Liver (tissue), 9 donors: ENCODE results near the gene TUT4. TPM values are rescaled to one million over a fixed set of nuclear protein-coding genes. Genes with fewer than 3 reads are reported as not detected.

ENCODE experiments used
- DNase-seq: peaks from one replicate; pipeline ENCODE4 v3.0.0-alpha.2; 2017; ENCODE audit warnings: low spot score
- H3K27ac ChIP-seq, 2 donors: one replicate each; pipeline ENCODE4 v1.7.0; 2013; ENCODE audit warnings: inconsistent platforms in 2 of 2, low read length in 2 of 2, control low read depth in 1 of 2, low read depth in 1 of 2, mild to moderate bottlenecking in 1 of 2
- H3K27me3 ChIP-seq, 4 donors: one replicate each; pipeline versions ENCODE4 v1.6.1 to v1.7.0; 2013; ENCODE audit warnings: low read length in 3 of 4, inconsistent platforms in 1 of 4, mild to moderate bottlenecking in 1 of 4, moderate library complexity in 1 of 4; ENCODE audit not compliant: control insufficient read depth in 4 of 4, insufficient read depth in 4 of 4
- H3K36me3 ChIP-seq, 4 donors: one replicate each; pipeline versions ENCODE4 v1.6.1 to v1.7.0; 2013; ENCODE audit warnings: low read length in 3 of 4, mild to moderate bottlenecking in 3 of 4, low read depth in 1 of 4, moderate library complexity in 1 of 4; ENCODE audit not compliant: control insufficient read depth in 4 of 4, insufficient read depth in 3 of 4
- H3K4me1 ChIP-seq, 4 donors: one replicate each; pipeline versions ENCODE4 v1.6.1 to v1.7.0; 2013; ENCODE audit warnings: low read length in 3 of 4, mild to moderate bottlenecking in 3 of 4, moderate library complexity in 1 of 4; ENCODE audit not compliant: control insufficient read depth in 4 of 4, insufficient read depth in 4 of 4
- H3K4me3 ChIP-seq, 3 donors: one replicate each; pipeline versions ENCODE4 v1.6.1 to v1.7.0; 2013; ENCODE audit warnings: low read length in 3 of 3, control low read depth in 1 of 3, low read depth in 1 of 3, mild to moderate bottlenecking in 1 of 3
- H3K9ac ChIP-seq, 2 donors: one replicate each; pipeline ENCODE4 v1.7.0; 2013; ENCODE audit warnings: low read length in 2 of 2, mild to moderate bottlenecking in 2 of 2, moderate library complexity in 2 of 2, control low read depth in 1 of 2, low read depth in 1 of 2
- H3K9me3 ChIP-seq, 4 donors: one replicate each; pipeline versions ENCODE4 v1.6.1 to v1.7.0; 2013; ENCODE audit warnings: low read length in 3 of 4; ENCODE audit not compliant: control insufficient read depth in 4 of 4
- EGR1 ChIP-seq, 2 donors: IDR thresholded peaks; 2 replicates each; pipeline ENCODE4 v1.6.1; 2016 to 2018; ENCODE audit warnings: antibody characterized with exemption in 2 of 2, low read depth in 2 of 2
- FOXA1 ChIP-seq: IDR thresholded peaks from 2 replicates; pipeline ENCODE4 v1.6.1; 2016; ENCODE audit warnings: antibody characterized with exemption
- FOXA2 ChIP-seq: IDR thresholded peaks from 2 replicates; pipeline ENCODE4 v1.6.1; 2016; ENCODE audit warnings: antibody characterized with exemption
- GABPA ChIP-seq, 2 donors: IDR thresholded peaks in 1 of 2; conservative IDR thresholded peaks in 1 of 2; 2 replicates each; pipeline ENCODE4 v1.6.1; 2016; ENCODE audit warnings: antibody characterized with exemption in 2 of 2, mild to moderate bottlenecking in 1 of 2, moderate library complexity in 1 of 2
- HNF4A ChIP-seq, 2 donors: conservative IDR thresholded peaks; 2 replicates each; pipeline ENCODE4 v1.6.1; 2016; ENCODE audit warnings: antibody characterized with exemption in 2 of 2, mild to moderate bottlenecking in 2 of 2
- HNF4G ChIP-seq: IDR thresholded peaks from 2 replicates; pipeline ENCODE4 v1.6.1; 2016; ENCODE audit warnings: antibody characterized with exemption
- JUND ChIP-seq, 2 donors: IDR thresholded peaks; 2 replicates each; pipeline ENCODE4 v1.6.1; 2016; ENCODE audit warnings: antibody characterized with exemption in 2 of 2
- NR2F2 ChIP-seq: IDR thresholded peaks from 2 replicates; pipeline ENCODE4 v1.6.1; 2016; ENCODE audit warnings: antibody characterized with exemption
- RAD21 ChIP-seq, 2 donors: IDR thresholded peaks; 2 replicates each; pipeline ENCODE4 v1.6.1; 2016; ENCODE audit warnings: antibody characterized with exemption in 2 of 2, mild to moderate bottlenecking in 2 of 2
- RXRA ChIP-seq, 2 donors: IDR thresholded peaks; 2 replicates each; pipeline ENCODE4 v1.6.1; 2017 to 2018; ENCODE audit warnings: antibody characterized with exemption in 2 of 2, mild to moderate bottlenecking in 1 of 2
- SP1 ChIP-seq: IDR thresholded peaks from 2 replicates; pipeline ENCODE4 v1.6.1; 2018; ENCODE audit warnings: antibody characterized with exemption, mild to moderate bottlenecking
- TAF1 ChIP-seq: conservative IDR thresholded peaks from 2 replicates; pipeline ENCODE4 v1.6.1; 2016; ENCODE audit warnings: antibody characterized with exemption, mild to moderate bottlenecking
- YY1 ChIP-seq: IDR thresholded peaks from 2 replicates; pipeline ENCODE4 v1.6.1; 2016; ENCODE audit warnings: antibody characterized with exemption, mild to moderate bottlenecking
- WGBS: extraction: QIAGEN DNeasy Blood & Tissue Kit; methylation state at CpG from one replicate; pipeline ENCODE4 v1.1.7; 2013; 5-methylcytosine and 5-hydroxymethylcytosine counted together
- polyA plus RNA-seq, 2 donors: library from polyadenylated mRNA; stranded (reverse) in 1 of 2; unstranded in 1 of 2; fragments of 200-250 nt in 1 of 2; fragments of >200 nt in 1 of 2; fragmentation: Nextera tagmentation in 1 of 2; extraction: Ambion mirVana in 1 of 2; gene quantifications; one replicate each; pipeline versions ENCODE4 v1.2.1 to v1.2.3, GENCODE V29; 2013 to 2015
- total RNA-seq, 2 donors: library from RNA; depleted of rRNA; stranded (reverse); fragments of >200 nt; gene quantifications; one replicate each; pipeline ENCODE4 v1.2.3, GENCODE V29; 2014
- TF ChIP-seq, protein P1 (sequence below): IDR thresholded peaks from 2 replicates; pipeline ENCODE4 v1.6.1; 2016; ENCODE audit warnings: antibody characterized with exemption
- TF ChIP-seq, protein P2 (sequence below): IDR thresholded peaks from 2 replicates; pipeline ENCODE4 v1.6.1; 2016; ENCODE audit warnings: antibody characterized with exemption
- TF ChIP-seq, protein P3 (sequence below): IDR thresholded peaks from 2 replicates; pipeline ENCODE4 v1.6.1; 2016; ENCODE audit warnings: antibody characterized with exemption, mild to moderate bottlenecking
- TF ChIP-seq, protein P4 (sequence below): IDR thresholded peaks from 2 replicates; pipeline ENCODE4 v1.6.1; 2016; ENCODE audit warnings: antibody characterized with exemption
- TF ChIP-seq, protein P5 (sequence below): fragments of 150-350 bp; IDR thresholded peaks from 2 replicates; pipeline ENCODE4 v1.5.1; 2017; ENCODE audit warnings: improper control_type of control experiment, low read depth, low read length; ENCODE audit not compliant: missing input control
- donor health status: healthy.
- donor health status: healthy.
- donor health status: healthy.
- donor health status: healthy.
- donor health status: healthy.

The TUT4 gene
- total and polyA plus RNA-seq, 4 donors: 12.2 to 28.0 (median 24.0) TPM

DNA sequence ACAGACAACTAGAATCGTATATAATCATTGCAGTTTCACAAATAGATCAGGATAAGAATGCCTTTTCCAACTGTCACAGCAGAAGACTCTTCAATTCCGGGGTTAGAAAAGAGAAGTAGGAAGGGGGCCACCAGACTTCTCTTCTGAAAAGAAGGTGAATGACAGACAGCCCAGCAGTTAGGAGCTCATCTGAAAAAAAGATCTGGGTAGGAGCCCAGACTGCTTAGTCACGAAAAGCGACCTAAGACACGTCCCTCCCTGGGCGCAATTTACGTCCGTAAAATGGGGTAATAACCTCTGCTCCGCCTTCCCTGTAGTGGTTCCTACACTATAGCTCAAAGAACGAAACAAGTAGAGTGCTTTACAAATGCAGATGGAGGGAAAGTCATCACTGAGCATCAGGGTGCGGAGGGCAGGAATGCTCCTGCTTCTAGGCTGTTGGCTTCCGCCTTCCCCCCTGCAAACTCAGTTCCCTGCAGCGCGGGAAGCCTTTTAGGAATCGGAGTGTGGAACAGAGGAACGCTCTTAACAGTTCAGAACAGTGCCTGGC, 149.3 kb downstream of the TUT4 start:
- no peaks in the 10 kb centered on the region for H3K27me3 ChIP-seq
- peaks cover 0 to 13% (median 6%) of the 10 kb centered on the region in 4 donors for H3K36me3 ChIP-seq
- TF ChIP-seq NR2F2: no peak
- TF ChIP-seq, protein P1, sequence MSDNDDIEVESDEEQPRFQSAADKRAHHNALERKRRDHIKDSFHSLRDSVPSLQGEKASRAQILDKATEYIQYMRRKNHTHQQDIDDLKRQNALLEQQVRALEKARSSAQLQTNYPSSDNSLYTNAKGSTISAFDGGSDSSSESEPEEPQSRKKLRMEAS: no peak
- TF ChIP-seq YY1: no peak
- no peak for TF ChIP-seq SP1
- no peak for TF ChIP-seq HNF4A (conservative IDR thresholded peaks at IDR 0.05)
- TF ChIP-seq RXRA (IDR thresholded peaks at IDR 0.05): no peak
- no peak for TF ChIP-seq EGR1 (IDR thresholded peaks at IDR 0.05; ENCODE audit: low read depth in 2 of 2)
- TF ChIP-seq FOXA2: no peak
- no peak for TF ChIP-seq GABPA (IDR thresholded peaks at IDR 0.05 in 1 of 2, conservative IDR thresholded peaks at IDR 0.05 in 1 of 2)
- no peak for TF ChIP-seq TAF1
- no peak for TF ChIP-seq RAD21 (IDR thresholded peaks at IDR 0.05)
- peaks cover 3 to 27% (median 17%) of the 10 kb centered on the region in 4 donors for H3K4me1 ChIP-seq
- H3K9ac ChIP-seq: peak overlapping the region in 1 of 2 donors; percentile 60
- 2% methylated on average over 16 of the region's 16 CpGs for WGBS
- H3K4me3 ChIP-seq: peak overlapping the region; percentile 66 to 100 (median 89)
- peak; percentile 42 for DNase-seq
- H3K27ac ChIP-seq: peak overlapping the region; percentile 11 to 97
- no peaks in the 10 kb centered on the region for H3K9me3 ChIP-seq

DNA sequence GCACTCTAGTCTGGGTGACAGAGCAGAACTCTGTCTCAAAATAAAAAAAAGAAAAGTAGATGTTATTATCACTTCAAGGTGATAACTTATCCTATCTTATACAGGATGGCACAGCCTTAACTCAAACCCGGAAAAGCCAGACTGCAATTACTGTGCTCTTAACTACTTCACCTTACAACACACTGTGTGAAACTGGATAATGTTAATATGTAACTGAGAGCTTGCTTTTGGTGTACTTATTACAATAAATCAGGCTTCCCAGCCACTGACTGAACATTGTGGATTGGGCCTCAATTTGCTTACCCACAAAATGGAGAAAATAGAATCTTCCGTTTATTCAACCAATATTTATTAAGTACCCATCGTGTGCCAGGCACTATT, 150.0 kb downstream of the TUT4 start:
- Histone ChIP-seq H3K4me3 (no peak overlapping the region), H3K4me1 (peaks cover 3 to 27% (median 17%) of the 10 kb centered on the region in 4 donors), H3K36me3 (peaks cover 0 to 8% (median under 1%) of the 10 kb centered on the region in 4 donors), H3K27ac (no peak overlapping the region), H3K27me3 (no peaks in the 10 kb centered on the region), H3K9ac (no peak overlapping the region), H3K9me3 (no peaks in the 10 kb centered on the region)
- DNase-seq: no peak
- 33% methylated on average over 3 of the region's 3 CpGs for WGBS
- TF ChIP-seq GABPA (IDR thresholded peaks at IDR 0.05 in 1 of 2, conservative IDR thresholded peaks at IDR 0.05 in 1 of 2): no peak
- no peak for TF ChIP-seq FOXA2
- TF ChIP-seq NR2F2: no peak
- TF ChIP-seq, protein P1: no peak
- no peak for TF ChIP-seq RXRA (IDR thresholded peaks at IDR 0.05)
- peak; percentile 27 for TF ChIP-seq SP1

DNA sequence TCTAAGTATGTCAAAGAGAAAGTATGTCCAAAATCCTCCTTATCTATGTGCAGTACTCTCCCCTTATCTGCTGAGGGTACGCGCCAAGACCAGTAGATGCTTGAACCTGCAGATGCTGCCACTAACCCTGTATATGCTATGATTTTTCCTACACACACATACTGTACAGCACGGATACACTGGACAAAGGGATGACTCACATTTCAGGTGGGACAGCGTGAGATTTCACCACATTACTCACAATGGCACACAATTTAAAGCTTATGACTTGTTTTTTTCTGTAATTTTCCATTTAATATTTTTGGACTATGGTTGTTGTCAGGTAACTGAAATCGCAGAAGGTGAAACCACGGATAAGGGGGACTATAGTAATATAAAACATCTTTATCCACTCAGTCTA, 152.8 kb downstream of the TUT4 start:
- DNase-seq: no peak
- no peak overlapping the region for H3K27ac ChIP-seq
- WGBS: 97% methylated on average over 6 of the region's 6 CpGs
- H3K9me3 ChIP-seq: no peaks in the 10 kb centered on the region
- TF ChIP-seq FOXA2 (no peak), HNF4A (conservative IDR thresholded peaks at IDR 0.05) (no peak), FOXA1 (no peak), RXRA (IDR thresholded peaks at IDR 0.05) (no peak), EGR1 (IDR thresholded peaks at IDR 0.05; ENCODE audit: low read depth in 2 of 2) (no peak), NR2F2 (no peak), YY1 (no peak), JUND (IDR thresholded peaks at IDR 0.05) (no peak), HNF4G (no peak), GABPA (IDR thresholded peaks at IDR 0.05 in 1 of 2, conservative IDR thresholded peaks at IDR 0.05 in 1 of 2) (no peak), TAF1 (no peak), RAD21 (IDR thresholded peaks at IDR 0.05) (no peak), SP1 (no peak)
- TF ChIP-seq, protein P2, sequence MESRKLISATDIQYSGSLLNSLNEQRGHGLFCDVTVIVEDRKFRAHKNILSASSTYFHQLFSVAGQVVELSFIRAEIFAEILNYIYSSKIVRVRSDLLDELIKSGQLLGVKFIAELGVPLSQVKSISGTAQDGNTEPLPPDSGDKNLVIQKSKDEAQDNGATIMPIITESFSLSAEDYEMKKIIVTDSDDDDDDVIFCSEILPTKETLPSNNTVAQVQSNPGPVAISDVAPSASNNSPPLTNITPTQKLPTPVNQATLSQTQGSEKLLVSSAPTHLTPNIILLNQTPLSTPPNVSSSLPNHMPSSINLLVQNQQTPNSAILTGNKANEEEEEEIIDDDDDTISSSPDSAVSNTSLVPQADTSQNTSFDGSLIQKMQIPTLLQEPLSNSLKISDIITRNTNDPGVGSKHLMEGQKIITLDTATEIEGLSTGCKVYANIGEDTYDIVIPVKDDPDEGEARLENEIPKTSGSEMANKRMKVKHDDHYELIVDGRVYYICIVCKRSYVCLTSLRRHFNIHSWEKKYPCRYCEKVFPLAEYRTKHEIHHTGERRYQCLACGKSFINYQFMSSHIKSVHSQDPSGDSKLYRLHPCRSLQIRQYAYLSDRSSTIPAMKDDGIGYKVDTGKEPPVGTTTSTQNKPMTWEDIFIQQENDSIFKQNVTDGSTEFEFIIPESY: no peak
- TF ChIP-seq, protein P3, sequence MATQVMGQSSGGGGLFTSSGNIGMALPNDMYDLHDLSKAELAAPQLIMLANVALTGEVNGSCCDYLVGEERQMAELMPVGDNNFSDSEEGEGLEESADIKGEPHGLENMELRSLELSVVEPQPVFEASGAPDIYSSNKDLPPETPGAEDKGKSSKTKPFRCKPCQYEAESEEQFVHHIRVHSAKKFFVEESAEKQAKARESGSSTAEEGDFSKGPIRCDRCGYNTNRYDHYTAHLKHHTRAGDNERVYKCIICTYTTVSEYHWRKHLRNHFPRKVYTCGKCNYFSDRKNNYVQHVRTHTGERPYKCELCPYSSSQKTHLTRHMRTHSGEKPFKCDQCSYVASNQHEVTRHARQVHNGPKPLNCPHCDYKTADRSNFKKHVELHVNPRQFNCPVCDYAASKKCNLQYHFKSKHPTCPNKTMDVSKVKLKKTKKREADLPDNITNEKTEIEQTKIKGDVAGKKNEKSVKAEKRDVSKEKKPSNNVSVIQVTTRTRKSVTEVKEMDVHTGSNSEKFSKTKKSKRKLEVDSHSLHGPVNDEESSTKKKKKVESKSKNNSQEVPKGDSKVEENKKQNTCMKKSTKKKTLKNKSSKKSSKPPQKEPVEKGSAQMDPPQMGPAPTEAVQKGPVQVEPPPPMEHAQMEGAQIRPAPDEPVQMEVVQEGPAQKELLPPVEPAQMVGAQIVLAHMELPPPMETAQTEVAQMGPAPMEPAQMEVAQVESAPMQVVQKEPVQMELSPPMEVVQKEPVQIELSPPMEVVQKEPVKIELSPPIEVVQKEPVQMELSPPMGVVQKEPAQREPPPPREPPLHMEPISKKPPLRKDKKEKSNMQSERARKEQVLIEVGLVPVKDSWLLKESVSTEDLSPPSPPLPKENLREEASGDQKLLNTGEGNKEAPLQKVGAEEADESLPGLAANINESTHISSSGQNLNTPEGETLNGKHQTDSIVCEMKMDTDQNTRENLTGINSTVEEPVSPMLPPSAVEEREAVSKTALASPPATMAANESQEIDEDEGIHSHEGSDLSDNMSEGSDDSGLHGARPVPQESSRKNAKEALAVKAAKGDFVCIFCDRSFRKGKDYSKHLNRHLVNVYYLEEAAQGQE: no peak
- TF ChIP-seq, protein P1: no peak
- TF ChIP-seq, protein P4, sequence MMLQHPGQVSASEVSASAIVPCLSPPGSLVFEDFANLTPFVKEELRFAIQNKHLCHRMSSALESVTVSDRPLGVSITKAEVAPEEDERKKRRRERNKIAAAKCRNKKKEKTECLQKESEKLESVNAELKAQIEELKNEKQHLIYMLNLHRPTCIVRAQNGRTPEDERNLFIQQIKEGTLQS: no peak
- TF ChIP-seq, protein P5, sequence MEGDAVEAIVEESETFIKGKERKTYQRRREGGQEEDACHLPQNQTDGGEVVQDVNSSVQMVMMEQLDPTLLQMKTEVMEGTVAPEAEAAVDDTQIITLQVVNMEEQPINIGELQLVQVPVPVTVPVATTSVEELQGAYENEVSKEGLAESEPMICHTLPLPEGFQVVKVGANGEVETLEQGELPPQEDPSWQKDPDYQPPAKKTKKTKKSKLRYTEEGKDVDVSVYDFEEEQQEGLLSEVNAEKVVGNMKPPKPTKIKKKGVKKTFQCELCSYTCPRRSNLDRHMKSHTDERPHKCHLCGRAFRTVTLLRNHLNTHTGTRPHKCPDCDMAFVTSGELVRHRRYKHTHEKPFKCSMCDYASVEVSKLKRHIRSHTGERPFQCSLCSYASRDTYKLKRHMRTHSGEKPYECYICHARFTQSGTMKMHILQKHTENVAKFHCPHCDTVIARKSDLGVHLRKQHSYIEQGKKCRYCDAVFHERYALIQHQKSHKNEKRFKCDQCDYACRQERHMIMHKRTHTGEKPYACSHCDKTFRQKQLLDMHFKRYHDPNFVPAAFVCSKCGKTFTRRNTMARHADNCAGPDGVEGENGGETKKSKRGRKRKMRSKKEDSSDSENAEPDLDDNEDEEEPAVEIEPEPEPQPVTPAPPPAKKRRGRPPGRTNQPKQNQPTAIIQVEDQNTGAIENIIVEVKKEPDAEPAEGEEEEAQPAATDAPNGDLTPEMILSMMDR: no peak
- no peaks in the 10 kb centered on the region for H3K36me3 ChIP-seq
- no peaks in the 10 kb centered on the region for H3K27me3 ChIP-seq
- H3K9ac ChIP-seq: no peak overlapping the region
- no peak overlapping the region for H3K4me3 ChIP-seq
- H3K4me1 ChIP-seq: peaks cover 3 to 15% (median 9%) of the 10 kb centered on the region in 4 donors
